Raji (cell line): Measurements from ENCODE around the gene NEU4.

Experiments
- POLR2A ChIP-seq: IDR thresholded peaks from 2 replicates; pipeline ENCODE4 v1.6.1; 2011; ENCODE audit warnings: low read depth, low read length, control low read depth; ENCODE audit not compliant: insufficient read depth

Gene NEU4

DNA sequence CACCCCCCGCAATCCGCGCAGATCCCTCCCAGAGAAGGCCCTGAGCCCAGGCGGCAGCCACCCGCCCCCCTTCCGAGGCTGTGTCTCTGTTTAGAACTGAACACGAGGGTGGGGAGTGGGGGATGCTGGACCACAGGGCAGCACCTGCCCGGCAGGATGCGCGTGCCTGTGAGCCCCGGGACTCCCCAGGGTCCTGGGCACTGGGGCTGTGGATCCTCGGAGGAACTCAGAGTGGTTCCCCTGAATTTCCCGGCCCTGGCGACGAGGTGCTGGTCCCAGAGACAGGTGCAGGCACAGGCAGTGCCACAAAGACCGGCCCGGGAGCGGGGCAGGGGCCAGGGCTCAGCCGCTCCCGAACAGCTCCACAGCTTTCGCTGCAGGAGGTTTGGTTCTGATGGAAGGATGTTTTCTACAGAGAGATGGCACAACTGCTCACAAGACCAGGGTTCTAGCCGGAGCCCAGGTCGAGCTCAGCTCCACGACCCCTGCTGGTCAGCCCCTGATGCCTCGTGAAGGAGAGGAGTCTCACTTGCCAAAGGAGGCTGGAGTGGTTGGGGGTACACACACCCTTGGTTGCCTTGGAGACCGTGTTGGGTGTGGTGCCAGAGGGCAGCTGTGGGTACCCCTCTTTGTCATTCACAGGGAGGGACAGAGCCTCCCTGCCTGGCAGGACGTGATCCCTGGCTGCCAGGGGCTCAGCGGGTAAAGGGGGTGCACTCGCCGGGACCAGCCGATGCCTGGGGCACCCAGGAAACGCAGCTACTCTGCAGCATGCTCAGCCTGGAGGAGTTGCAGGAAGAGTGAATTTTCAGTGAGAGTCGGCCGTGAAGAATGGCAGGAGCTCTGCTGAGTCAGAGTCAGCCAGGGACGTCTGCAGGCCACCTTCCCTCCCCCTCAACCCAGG is 4.4 kb upstream of the NEU4 start:
- TF ChIP-seq POLR2A = no peak

DNA sequence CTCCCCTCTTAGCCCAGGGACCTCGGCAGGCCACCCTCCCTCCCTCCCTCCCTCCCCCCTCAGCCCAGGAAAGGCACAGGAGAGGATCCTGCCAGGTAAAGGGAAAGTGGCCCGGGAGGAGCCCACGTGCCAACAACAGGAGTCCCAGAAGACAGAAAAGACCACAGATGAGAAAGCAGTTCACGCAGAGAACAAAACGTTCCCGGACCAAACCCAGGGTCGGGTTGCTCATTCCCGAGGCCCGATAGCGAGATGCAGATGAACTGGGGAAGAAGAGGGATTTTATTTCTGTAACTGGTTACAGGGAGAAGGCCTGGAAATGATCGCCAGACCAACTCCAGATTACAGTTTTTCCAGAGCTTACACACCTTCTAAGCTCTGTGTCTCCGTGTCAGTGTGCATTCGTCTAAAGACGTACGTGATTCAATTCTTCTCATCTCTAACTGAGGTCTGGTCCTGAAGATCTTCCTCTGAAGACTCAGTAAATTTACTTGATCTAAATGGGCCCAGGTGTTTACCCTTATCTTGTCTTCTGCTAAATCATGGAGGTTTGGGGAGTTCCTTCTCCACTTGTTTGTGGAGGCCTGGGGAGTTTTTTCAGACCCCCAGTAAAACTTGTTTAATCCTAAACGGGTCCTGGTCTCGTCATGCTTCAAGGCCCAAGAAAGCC is 807 bp upstream of the NEU4 start:
- TF ChIP-seq POLR2A = no peak

DNA sequence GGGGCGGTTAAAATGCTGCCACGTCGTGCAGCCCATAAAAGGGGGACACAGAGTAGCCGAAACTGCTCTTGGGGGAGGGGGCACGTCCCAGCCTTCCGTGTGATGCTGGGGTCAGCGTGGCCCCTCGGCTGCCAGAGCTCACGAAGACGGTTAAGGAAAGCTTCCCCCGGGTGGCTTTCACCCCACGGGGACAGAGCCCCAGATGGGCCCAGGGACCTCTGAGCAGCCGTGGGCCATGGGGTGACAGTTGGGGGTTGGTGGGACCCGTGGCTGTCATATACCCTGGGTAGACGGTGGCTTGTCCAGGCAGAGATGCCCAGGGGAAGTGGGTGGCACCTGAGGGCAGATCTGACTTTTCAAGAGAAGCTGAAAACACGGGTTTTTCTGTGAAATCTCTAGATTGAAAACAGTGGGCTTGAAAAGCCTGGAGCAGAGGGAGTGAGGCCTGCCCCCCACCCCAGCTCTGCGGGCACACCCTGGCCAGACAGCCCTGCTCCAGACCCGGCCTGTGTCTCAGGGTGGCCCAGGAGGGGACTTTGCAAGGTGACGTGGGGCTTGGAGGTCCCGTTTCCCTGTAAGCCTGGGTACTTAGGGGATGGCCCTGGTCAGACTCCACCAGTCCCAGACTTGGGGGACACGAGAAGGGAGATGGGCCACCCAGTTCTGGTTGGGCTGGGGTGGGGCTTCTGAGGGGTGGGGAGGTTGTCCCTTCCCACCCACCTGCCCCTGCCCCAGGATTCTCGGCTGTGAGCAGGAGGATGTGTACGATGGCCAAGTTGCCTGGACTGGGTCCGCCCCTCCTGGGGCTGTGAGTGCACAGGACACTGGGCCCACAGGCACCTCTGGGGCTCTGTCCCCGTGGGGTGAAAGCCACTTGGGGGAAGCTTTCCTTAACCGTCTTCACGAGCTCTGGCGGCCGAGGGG is 652 bp downstream of the NEU4 start:
- no peak for TF ChIP-seq POLR2A

DNA sequence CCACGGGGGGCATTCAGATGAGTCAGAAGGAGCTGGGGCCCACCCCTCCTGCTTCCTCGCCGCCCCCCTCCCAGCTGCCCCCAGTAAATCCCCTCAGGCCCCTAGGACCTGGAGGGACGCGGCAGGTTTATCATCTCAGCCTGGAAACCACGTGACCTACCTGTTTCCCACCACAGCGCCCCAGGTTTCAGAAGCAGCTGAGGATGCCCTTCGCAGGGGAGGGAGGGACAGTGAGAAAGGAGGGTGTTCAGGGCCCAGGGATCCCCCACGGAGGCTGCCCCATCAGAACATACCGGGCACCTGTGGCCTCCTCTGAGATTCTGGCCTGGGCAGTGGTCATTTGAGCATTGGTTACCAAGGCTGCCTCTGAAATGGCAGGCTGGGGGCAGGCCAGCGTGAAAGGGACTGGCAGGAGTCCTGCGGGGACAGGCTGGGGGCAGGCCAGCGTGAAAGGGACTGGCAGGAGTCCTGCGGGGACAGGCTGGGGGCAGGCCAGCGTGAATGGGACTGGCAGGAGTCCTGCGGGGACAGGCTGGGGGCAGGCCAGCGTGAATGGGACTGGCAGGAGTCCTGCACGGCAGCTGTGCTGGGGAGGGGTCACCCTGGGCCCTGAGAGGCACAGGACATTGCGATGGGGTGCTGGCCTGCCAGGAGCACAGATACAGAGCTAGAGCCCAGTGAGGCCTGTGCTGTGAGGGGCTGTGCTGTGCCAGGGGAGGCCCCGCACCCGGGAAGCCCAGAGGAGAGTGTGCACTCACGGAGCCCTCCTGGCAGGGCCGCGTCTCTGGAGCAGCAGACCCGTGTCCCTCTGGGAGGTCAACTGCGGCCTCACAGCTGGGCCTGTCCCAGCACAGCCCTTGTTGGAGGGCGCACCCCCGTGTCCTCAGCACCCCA is 1.6 kb downstream of the NEU4 start:
- TF ChIP-seq POLR2A = no peak

DNA sequence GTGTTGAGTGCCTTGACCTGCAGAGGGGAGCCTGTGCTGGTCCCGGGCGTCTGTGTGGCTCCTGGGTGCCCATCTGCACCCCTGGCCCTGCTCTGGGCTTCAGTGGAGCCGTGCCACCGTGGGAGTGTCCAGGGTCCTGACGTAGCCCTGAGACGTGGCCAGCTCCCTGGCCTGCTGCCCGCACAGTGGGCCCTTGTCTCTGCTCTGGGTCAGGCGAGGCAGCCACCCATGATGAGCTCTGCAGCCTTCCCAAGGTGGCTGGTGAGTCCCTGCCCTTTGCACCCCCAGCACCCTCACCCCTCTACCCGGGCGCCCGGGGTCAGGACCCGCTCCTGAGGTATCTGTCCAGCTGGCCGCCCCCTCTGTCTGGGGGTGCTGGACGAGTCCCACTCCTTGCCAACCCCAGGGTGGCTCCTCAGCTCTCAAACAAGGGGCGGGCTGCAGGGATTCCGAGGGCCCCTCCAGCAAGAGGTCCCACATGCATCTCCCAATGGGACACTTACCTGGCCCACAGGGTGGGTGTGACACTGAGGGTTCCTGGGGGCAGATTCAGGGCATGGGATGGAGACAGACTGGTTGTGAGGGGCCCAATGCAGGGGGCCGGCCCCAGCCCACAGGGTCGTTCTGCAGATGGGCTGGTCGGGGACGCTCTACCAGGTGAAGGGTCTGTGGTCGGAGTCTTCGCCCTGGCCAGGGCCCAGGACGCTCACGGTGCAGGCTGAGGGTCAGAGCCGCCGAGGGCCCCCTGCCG is 2.4 kb downstream of the NEU4 start:
- TF ChIP-seq POLR2A = no peak

DNA sequence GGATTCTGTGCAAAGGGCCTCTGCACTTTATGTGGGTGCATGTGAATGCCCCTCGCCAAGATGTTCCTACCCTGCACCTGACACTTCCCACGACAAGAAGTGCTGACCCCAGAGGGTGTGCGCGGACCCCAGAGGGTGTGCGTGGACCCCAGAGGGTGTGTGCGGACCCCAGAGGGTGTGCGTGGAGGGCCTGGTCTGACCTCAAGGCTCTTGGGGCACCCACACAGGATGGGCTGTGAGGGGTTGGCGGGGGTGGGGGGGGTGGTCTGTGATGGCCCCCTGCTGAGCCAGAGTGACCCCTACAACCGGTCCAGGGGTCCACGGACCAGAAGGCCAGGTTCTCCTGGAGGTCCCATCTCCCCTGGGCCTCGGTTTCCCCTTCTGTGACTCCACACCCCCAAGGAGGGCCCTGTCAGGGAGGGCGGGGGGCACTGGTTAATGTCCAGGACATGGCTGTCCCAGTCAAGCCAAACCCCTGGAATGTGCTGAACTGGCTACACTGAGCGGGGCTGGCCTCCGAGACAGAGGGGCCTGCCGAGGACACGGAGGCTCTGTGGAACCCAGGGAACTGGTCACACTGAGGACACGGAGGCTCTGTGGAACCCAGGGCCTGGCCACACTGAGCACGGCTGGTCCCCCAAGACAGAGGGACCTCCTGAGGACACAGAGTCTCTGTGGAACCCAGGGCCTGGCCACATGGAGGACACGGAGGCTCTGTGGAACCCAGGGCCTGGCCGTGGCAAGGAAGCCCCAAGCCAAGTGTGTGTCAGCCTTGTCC is 3.1 kb downstream of the NEU4 start:
- no peak for TF ChIP-seq POLR2A

DNA sequence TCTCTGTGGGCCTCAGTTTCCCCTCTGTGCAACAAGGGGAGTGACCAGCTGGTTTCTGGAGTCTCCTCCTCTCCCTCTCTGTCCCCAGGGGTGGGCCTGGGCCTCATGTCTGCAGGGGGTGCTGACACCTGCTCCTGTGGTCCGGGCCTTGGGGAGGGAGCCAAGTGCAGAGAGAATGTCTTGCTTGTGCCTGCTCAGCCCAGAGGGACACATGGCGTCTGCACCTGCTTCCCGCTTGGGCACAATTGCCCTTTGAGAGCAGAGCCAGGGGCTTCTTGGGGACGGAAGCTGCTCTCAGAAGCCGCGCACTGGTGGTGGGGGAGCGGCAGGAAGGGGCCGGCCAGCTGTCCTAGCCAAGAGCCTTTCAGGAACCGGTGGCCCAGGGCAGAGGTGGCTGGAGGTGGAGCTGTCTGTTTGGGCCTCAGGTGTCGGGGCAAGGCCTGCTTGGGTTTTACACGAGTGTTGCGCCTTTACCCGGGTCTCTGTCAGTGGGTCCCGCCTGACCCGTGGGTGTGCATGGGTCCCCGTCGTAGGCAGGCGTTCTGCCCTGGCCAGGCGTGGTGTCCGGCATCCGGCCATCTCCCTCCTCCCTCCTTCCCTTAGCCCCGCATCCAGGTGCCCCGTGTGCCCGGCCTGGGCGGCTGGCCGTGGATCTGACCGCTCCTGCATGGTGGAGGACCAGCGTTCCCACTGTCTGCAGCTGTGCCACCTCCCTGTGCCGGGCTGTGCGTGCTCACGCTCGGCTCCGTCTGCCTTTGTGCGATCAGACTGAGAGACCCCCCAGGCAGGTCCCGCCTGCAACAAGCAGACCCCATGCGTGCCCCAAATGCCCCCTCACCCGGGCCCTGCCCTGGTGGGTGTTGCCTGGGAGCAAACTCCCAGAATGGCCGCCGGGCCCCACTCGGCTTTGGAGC is 4.0 kb downstream of the NEU4 start:
- no peak for TF ChIP-seq POLR2A

DNA sequence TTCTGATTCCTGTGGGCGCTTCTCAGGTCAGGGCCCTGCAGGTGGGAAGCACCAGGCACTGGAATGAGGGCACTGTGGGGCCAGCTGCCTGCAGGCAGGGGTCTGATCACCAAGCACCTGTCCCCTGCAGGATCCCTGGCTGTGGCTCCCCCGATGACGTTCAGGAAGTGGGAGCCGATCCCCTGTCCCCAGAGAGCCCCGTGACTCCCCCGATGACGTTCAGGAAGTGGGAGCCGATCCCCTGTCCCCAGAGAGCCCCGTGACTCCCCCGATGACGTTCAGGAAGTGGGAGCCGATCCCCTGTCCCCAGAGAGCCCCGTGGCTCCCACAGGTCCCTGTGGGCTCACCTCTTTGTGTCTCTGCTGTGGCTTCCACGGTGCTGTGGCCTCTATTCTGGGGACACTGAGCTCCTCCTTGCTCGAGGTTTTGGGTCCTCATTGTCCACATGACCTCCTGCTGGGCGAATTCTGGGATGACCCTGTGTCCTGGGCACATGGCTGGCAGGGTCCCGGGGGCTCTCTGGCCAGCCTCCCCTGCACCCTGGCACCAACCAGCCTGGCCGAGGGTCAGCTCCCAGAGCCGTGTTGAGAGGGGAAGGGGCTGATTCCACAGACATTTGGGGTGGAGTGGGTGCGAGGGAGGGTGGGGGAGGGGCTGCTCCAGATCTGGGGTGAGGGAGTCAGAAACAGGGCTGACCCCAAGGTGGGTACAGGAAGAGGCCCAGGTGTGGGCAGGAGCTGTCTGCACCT is 4.8 kb downstream of the NEU4 start:
- no peak for TF ChIP-seq POLR2A

DNA sequence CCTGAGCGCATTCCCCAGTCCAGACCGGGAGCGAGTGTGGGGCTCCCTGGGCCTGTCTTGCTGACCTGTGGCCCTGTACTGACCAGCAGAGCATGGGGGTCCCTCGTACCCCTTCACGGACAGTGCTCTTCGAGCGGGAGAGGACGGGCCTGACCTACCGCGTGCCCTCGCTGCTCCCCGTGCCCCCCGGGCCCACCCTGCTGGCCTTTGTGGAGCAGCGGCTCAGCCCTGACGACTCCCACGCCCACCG is 5.3 kb downstream of the NEU4 start:
- TF ChIP-seq POLR2A = no peak

DNA sequence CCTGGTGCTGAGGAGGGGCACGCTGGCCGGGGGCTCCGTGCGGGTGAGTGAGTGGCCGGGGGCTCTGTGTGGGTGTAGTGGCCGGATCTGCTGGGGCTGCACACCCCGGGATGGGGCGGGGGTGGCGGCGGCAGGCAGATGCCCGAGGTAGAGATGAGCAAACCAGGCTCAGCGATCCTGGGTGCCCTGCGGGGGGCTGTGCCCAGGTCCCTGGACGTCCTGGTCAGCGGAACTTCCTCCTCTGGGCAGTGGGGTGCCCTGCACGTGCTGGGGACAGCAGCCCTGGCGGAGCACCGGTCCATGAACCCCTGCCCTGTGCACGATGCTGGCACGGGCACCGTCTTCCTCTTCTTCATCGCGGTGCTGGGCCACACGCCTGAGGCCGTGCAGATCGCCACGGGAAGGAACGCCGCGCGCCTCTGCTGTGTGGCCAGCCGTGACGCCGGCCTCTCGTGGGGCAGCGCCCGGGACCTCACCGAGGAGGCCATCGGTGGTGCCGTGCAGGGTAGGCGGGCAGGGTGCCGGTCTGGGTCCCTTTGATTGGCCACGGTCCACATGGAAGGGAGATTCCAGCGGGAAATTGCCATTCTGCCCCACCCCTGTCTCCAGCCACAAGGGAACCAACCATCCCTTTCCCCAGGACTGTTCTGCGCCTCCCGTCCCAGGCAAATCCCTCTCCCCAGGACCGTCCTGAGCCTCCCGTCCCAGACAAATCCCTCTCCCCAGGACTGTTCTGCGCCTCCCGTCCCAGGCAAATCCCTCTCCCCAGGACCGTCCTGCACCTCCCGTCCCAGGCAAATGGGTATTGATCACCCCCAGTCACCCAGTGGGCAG is 5.9 kb downstream of the NEU4 start:
- TF ChIP-seq POLR2A = no peak

DNA sequence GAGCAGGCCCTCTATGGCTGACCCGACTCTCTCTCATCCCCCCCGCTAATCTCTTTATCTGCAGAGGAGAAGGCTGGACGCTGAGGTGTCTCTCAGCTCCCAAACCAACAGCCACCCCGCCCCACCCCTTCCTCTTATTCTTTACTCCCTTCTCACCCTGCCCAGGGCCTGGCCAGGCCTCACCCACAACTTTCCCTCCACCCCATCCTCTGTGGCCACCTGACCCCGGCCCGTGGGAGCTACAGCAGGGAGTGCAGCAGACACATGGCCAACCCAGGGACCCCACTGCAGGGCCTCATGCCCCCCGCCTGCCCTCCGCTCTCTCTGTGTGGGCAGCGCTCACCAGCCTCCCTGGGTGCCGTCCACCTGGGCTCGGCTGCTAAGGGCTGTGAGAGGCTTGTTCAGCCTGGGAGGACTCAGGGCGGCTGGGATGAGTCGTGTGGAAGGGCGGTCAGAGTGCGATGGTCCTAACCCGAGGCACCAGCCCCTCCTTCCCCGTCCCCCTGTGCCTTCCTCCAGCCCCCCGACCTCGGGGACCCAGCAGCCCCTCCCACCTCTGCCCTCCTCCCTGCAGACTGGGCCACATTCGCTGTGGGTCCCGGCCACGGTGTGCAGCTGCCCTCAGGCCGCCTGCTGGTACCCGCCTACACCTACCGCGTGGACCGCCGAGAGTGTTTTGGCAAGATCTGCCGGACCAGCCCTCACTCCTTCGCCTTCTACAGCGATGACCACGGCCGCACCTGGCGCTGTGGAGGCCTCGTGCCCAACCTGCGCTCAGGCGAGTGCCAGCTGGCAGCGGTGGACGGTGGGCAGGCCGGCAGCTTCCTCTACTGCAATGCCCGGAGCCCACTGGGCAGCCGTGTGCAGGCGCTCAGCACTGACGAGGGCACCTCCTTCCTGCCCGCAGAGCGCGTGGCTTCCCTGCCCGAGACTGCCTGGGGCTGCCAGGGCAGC is 6.8 kb downstream of the NEU4 start:
- no peak for TF ChIP-seq POLR2A
